GM19372 (cell line): ENCODE measurements around the gene PTPDC1.

Source experiments
- ATAC-seq: cut with Tn5 transposase; IDR thresholded peaks from one replicate; pipeline ENCODE4 v1.9.1; 2021; ENCODE audit warnings: mild to moderate bottlenecking, low read depth, moderate library complexity; ENCODE audit not compliant: unreplicated experiment

Gene PTPDC1, protein sequence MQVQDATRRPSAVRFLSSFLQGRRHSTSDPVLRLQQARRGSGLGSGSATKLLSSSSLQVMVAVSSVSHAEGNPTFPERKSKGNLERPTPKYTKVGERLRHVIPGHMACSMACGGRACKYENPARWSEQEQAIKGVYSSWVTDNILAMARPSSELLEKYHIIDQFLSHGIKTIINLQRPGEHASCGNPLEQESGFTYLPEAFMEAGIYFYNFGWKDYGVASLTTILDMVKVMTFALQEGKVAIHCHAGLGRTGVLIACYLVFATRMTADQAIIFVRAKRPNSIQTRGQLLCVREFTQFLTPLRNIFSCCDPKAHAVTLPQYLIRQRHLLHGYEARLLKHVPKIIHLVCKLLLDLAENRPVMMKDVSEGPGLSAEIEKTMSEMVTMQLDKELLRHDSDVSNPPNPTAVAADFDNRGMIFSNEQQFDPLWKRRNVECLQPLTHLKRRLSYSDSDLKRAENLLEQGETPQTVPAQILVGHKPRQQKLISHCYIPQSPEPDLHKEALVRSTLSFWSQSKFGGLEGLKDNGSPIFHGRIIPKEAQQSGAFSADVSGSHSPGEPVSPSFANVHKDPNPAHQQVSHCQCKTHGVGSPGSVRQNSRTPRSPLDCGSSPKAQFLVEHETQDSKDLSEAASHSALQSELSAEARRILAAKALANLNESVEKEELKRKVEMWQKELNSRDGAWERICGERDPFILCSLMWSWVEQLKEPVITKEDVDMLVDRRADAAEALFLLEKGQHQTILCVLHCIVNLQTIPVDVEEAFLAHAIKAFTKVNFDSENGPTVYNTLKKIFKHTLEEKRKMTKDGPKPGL

DNA sequence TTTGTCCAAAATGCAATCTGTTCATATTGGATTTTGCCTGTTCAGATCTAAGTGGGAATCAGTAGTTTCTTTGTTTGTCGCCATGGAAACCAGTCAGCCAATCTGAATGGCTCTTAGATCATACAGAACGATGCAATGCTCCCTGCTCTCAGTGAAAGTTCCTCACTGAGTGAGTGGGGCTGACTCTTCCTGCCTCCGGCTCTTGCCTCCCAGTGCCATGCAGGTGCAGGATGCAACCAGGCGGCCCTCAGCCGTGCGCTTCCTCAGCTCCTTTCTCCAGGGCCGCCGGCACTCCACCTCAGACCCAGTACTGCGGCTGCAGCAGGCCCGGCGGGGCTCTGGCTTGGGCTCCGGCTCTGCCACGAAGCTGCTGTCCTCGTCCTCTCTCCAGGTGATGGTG lies at the start of gene PTPDC1:
TSS of gene PTPDC1 (plus strand) at position 151 of the 400 bp plus-strand sequence. CDS start at position 218, 67 bp downstream.
- ATAC-seq, result no peak

DNA sequence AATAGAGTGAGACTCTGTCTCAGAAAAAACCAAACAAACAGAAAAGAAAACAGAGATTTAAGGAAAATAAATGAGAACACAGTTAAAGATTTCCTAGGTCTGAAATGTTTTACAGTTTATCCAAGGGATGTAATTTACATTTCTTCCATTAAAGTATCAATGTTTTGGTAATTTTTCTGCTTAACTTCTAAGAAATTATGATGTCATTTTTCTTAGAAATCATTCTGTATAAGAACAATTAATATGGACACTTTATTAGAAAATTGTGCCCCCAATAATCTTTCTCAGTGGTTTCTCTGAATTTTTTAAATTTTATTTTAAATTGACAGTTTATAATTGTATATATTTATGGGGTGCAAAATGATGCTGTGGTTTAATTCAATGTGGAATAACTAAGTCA lies 49.8 kb upstream of the PTPDC1 start:
- ATAC-seq, result no peak

DNA sequence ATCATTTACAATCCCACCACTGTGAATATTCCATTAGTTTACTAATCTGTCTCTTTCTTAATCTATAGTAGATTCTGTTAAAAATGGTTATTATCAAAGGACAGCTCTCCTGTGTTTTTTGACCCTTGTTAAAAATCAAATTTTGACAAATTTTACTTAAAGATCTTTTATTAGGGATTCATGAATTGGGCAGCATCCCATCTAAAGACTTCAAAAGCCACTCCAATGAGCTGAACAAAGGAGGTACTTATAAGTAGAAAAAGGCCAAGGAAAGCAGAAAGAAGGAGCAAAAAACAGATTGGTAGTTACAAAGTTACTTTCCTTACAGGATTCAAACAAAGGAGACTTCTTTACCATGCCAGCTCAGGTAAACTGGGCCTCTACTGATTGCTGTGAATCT lies 44.5 kb upstream of the PTPDC1 start:
- no peak for ATAC-seq

DNA sequence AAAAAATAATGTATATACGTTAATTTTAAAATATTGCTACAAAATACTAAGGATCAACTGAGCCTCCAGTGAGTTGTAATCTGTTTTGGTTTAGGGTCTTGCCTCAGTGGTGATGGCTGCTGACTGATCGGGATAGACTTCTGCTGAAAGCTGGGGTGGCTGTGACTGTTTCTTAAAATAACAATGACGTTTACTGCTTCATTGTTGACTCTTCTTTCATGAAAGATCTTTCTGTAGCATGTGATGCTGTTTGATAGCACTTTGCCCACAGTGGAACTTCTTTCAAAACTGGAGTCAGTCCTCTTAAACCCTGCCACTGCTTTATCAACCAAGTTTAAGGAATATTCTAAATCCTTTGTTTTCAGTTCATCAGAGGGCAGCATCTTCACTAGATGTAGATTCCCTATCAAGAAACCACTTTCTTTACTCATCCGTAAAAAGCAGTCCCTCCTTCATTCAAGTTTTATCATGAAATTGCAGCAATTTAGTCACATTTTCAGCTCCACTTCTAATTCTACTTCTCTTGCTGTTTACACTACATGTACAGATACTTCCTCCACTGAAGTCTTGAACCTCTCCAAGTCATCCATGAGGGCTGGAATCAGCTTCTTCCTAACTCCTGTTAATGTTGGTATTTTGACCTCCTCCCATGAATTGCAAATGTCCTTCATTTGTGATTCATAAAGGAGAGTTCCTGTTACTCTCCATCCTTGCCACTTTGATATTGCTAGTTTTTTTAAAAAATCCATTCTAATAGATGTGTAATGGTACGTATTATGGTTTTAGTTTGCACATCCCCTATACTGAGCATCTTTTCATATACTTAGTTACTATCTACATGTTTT lies 41.5 kb upstream of the PTPDC1 start:
- no peak for ATAC-seq

DNA sequence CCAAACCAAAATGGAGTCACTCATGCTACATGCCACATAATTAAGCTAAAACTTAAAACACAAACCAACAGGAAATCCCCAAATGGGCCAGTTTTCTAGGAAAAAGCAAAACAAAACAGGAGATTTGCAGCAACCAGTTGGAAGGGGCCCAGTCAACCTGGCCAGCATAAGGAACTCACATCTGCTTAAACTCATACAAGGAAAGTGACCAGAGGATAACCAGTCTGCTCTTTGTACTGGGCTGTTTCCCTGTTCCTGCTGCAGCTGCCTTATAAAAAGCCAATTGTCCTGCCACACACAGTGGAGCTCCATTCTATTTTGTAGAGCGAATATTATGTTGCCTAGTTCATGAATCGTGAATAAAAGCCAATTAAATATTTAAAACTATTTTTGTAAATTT lies 29.5 kb upstream of the PTPDC1 start:
- ATAC-seq, result no peak

DNA sequence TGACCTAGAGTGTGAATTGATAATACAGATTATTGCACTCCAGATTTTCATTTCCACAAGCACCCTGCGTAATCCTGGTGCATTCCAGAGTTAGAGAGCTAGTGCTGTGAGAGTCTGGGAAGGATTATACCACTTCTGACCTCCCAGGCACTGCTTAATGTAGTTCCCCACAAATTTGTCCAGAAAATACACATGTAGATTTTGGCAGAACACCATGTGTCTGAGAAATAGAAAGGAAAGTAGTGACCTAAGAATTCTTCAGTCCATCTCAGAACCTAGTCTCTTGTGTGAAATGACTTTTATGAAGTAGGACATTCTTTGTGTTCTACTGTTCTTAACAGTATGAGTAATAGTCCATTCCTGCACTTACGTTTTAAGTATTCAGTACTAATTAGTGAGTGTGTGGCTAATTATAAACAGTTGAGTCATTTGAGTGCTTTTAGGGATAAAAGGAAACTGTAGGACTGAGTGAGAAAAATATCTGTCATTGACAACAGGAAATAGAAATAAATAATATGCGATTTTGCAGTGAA lies 27.8 kb upstream of the PTPDC1 start:
- ATAC-seq, result no peak

DNA sequence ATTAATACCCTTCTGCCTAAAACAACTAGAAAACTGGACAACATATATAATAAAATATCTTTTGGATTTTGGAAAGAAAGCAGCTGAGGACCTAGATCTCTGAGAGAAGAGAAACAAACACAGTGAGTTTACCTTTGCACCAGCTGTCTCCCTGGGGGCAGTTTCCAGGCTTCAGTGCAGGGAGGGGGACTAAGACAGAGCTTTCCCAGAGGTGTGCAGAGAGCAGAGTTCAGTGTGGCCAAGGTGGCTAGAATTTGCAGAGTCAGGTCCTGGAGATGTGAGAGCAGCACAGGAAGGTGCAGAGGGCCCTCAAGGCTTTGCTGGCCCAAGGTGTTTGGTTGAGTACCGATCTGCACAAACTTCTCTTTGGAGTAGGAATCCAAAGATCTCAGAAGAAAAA lies 26.3 kb upstream of the PTPDC1 start:
- ATAC-seq, result no peak

DNA sequence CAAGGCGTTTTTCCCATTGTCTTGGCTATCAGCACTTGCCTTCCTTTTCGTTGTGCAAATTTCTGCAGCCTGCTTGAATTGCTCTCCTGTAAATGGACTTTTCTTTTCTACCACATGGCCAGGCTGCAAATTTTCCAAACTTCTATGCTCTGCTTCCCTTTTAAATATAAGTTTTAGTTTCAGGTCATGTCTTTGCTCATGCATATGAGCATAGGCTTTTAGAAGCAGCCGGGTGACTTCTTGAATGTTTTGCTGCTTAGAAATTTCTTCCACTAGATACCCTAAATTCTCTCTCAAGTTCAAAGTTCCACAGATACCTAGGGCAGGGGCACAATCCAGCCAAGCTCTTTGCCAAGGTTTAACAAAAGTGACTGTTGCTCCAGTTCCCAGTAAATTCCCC lies 22.4 kb upstream of the PTPDC1 start:
- no peak for ATAC-seq

DNA sequence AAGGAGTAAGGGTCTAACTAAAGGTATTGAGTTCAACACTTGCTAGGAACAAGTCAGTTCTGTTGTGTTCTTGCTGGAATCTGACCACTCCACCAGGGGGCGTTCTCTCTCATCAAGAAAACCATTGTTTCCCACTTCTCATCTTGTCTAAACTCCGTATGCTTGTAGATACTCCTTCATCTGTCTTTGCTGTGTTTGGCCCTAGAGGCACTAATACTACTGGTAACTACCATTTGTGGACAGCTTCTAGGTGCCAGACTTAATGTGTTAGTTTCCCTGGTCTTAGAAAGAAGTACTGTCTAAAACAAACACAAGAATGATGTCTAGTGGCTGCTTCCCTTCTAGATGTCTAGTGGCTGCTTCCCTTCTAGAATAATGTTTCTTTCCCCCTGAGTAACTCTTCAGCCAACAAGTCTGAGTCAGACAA lies 18.7 kb upstream of the PTPDC1 start:
- no peak for ATAC-seq

DNA sequence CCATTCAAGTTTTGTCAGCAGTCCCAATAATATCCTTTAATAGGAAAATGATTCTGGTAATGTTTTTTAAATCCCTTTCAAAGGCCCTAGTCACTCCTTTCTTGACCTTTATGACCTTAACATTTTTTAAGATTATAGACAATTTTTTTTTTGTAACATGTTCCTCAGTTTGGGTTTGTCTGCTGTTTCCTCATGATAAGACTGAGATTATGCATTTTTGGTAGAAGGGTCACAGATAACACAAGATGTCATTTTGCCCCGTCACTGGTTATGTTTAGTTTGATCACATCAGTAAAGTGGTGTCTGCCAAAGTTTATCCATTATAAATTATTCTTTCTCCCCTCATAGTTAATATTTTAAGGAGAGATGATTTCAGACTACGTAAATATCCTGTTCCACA lies 16.0 kb upstream of the PTPDC1 start:
- no peak for ATAC-seq

DNA sequence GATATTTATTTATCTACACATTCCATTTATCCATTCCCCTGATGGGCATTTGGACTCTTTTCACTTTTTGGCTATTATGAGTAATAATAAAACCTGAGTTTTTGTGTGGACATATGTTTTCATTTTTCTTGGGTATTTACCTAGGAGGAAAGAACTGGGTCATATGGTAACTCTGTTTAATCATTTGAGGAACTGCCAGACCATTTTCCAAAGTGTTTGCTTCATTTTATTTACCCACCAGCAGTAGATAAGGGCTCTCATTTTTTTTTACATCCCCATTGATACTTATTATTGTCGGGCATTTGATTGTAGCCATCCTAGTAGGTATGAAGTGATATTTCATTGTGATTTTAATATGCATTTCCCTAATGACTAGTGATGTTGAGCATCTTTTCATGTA lies 7.7 kb upstream of the PTPDC1 start:
- no peak for ATAC-seq

DNA sequence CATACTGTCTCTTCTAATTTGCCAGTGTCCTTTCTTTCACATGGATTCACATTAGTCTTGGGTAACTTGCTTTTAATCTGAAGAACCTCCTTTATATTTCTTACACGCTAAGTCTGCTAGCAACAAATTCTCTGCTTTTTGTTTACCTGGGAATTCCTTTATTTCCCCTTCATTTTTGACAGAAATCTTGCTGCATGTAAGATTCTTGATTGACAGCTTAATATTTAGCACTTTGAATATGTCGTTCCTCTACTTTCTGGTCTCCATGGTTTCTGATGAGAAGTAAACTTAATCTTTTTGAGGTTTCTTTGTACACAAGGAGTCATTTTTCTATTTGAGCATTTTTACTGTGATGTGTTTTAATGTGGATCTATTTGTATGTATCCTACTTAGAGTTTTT lies 6.2 kb upstream of the PTPDC1 start:
- ATAC-seq, result no peak

DNA sequence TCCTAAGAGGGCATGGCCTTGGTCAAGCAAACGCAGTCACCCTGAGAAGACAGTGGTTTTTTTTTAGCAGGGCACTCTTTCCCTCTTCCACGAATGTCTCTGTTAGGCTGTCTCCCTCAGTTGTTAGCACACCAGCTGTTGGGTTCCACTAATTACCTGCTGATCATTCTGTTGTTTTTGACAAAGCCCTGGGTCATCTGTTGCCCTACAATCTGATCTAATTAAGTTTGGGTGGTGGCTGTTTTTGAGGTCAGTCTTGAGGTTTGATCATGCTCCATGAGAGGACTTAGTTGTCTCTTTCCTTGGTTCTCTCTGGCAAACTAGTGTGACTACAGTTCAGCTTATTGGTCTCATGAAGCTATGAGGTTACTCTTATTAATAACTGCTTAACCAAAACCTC lies 5.0 kb upstream of the PTPDC1 start:
- ATAC-seq, result no peak

DNA sequence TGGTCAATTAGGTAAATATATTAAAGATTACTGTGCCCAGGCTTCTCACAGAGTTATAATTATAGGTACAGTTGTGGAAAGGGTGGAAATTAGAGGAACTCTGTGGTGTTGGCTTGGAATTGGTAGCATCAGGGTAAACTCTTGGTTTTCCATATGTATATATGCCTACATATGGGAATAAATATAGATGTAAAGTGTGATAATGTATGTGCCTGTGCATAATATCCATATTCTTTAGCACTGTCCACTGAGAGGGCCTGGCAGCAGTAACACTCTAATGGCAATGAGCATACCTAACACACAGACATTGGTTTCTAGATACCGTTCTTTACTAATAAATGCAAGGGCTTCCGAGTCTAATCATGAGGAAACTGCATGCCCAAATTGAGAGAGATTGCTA lies 4.0 kb upstream of the PTPDC1 start:
- ATAC-seq, result no peak

DNA sequence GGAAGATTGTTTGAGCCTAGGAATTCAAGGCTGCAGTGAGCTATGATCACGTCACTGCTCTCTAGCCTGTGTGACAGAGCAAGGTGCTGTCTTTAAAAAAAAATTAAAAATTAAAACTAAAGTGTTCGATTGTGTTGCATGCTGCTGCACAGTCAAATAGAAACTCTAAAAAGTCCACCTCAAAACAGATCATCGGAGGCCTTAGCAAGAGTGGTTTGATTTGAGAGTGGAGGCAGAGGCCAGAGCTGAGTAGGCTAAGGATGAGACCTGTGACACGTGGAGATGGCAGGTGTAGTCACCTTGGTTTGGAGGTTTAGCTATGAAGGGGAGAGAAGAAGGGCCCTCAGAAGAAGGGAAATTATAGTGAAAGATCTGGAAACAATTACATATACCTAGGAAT lies 2.8 kb upstream of the PTPDC1 start:
- ATAC-seq, result no peak

DNA sequence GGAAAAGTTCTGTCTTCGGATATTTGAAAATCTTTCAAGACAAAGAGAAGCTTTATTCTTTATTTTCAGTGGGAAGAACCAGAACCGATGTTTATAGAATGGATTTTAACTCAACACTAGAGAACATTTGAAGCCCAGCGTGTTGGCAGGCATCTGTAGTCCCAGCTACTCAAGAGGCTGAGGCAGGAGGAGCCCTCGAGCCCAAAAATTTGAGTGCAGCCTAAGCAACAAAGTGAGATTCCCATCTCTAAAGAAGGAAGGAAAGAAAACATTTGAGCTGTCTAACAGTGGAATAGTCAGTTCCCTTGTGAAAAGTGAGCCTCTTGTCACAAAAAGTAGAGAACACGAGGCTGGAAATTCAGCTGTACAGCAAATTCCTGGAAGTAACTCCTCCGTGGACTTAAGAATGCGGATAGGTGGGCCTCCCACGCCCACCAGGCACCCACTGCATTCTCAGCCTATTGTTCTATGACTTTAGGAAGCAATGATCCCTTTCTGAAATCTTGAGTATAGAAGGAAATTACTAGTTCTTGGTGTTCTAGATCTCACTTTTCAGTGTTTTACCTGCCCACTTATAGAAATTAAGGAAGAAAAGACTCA lies 2.3 kb upstream of the PTPDC1 start:
- no peak for ATAC-seq

DNA sequence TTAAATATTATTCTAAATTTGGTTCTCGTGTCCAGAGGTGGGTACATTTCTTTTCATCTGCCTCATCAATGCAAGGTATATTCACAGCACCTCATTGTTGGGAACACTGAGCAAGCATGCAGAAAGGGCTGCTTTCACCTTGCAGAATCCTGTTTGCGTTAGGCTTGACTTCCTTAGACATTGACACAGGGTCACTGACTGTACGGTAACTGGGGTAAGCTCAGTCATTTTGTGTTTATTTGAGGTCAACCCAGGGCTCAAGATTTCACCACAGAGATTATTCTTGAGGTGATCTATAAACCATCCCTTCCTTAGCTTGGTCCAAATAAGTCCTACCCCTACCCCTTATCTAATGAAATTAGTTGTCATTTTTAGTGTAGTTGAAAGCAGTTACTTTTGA lies 1.7 kb upstream of the PTPDC1 start:
- ATAC-seq, result no peak

DNA sequence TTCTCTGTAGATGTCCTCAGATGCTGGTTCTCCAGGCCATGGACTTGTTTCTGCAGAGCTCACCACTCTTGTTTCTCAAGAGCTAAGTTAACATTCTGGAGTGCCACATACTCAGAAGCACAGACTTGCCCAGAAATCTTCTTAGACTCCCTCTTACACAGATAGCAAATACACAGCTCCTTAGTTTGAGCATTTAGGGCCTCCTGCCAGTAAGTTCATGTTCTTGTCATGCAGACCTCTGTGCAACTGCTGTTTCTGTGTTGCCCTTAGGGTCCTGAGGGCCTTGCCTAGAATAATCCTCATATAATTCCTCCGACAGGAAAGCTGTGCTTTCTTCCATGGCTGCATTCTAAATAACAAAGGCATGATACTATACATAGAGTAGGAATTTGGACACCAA lies 1.3 kb upstream of the PTPDC1 start:
- ATAC-seq, result no peak

DNA sequence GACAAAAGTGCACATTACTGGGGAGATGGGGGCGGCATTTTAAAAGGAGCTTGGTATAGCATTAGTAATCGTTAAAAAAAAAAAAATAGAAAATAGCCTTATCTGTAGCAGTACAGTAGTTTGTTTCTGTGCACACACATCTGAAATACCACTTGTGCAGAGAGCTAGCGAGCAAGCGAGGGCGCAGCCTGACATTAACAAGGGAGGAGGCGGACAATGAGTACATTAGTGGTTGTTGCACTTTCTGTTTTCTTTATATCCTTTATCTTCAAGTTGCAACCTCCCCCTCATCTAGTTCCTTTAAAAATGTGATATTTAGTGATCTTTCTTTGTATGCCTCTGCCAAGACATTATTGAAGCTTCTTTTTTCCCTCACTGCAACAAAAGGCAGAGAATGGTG lies 880 bp upstream of the PTPDC1 start:
- ATAC-seq, result no peak

DNA sequence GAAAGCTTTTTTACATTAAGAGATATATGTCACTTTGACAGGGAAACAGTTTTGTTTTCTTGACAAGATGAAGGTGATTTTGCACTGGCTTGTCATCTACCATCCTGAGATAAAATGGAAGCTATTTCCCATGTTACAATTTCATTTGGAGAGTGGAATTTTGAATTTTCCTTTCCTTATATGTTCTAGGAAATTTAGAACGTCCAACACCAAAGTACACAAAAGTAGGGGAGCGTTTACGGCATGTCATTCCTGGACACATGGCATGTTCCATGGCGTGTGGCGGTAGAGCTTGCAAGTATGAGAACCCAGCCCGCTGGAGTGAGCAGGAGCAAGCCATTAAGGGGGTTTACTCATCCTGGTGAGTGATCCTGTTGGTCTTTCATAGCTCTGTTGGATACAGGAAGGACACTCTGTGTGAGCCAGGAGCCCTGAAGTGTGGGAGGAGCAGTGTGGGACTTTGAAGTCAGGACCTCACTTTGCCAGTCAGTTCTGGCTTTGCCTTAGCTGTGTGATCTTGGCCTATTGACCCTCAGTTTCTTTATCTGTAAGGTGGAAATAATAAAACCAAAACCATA lies 887 bp downstream of the PTPDC1 start:
- no peak for ATAC-seq
